Naive thymus-derived CD8-positive, alpha-beta T cell (primary cell): ENCODE results near the gene TMPRSS4. TPM values are rescaled to one million over a fixed set of nuclear protein-coding genes. Genes with fewer than 3 reads are reported as not detected.

ENCODE experiments used
- ATAC-seq, 2 donors: fragments of 150-1000 bp; cut with Tn5 transposase in 1 of 2; sonication (Bioruptor Pico), chemical (Tn5 transposase) in 1 of 2; 1 replicate in 1 of 2; 2 replicates in 1 of 2; pipeline ENCODE4 v1.10.0; 2021; ENCODE audit warnings: mild to moderate bottlenecking in 2 of 2, moderate library complexity in 2 of 2
- POLR2A ChIA-PET: fragments of 350-600 bp; sonication (Branson Sonifier 250); formaldehyde crosslinking; loops from one replicate; lab custom pipeline; 2021; ENCODE audit warnings: antibody characterized with exemption; lab: Charles Lee
- DNase-seq, 10 donors: peaks; one replicate each; pipeline versions ENCODE4 v3.0.0 to v3.0.0-alpha.2; 2020 to 2022
- H3K27ac Mint-ChIP-seq, 10 donors: one replicate each; pipeline ENCODE4 v1.8.0; 2020 to 2022; ENCODE audit warnings: mild to moderate bottlenecking in 10 of 10, mixed read lengths in 10 of 10, moderate library complexity in 4 of 10, inconsistent platforms in 1 of 10
- H3K27me3 Mint-ChIP-seq, 5 donors: one replicate each; pipeline ENCODE4 v1.8.0; 2021 to 2022; ENCODE audit warnings: mixed read lengths in 5 of 5
- H3K36me3 Mint-ChIP-seq, 3 donors: one replicate each; pipeline ENCODE4 v1.8.0; 2020 to 2022; ENCODE audit warnings: mixed read lengths in 3 of 3, mild to moderate bottlenecking in 2 of 3, inconsistent platforms in 1 of 3
- H3K4me1 Mint-ChIP-seq, 4 donors: one replicate each; pipeline ENCODE4 v1.8.0; 2021 to 2022; ENCODE audit warnings: mixed read lengths in 4 of 4
- H3K4me3 Mint-ChIP-seq, 10 donors: one replicate each; pipeline ENCODE4 v1.8.0; 2020 to 2022; ENCODE audit warnings: mild to moderate bottlenecking in 10 of 10, mixed read lengths in 10 of 10, moderate library complexity in 6 of 10, inconsistent platforms in 1 of 10
- H3K9me3 Mint-ChIP-seq, 9 donors: one replicate each; pipeline ENCODE4 v1.8.0; 2020 to 2022; ENCODE audit warnings: mixed read lengths in 9 of 9, mild to moderate bottlenecking in 3 of 9, inconsistent platforms in 1 of 9, moderate library complexity in 1 of 9
- polyA plus RNA-seq, 3 donors: library from polyadenylated mRNA; unstranded; fragments of 300-500 nt; fragmentation: Illumina TruSeq; gene quantifications; one replicate each; pipeline ENCODE4 v1.2.3, GENCODE V29; 2021
- total RNA-seq, 8 experiments: library from RNA in 2 of 8; stranded (reverse) in 2 of 8; gene quantifications; one replicate each; pipeline ENCODE4 v1.2.3 and lab custom pipeline; 2021 to 2026

The TMPRSS4 gene
- total and polyA plus RNA-seq, 5 experiments from 2014 or later = not detected

DNA sequence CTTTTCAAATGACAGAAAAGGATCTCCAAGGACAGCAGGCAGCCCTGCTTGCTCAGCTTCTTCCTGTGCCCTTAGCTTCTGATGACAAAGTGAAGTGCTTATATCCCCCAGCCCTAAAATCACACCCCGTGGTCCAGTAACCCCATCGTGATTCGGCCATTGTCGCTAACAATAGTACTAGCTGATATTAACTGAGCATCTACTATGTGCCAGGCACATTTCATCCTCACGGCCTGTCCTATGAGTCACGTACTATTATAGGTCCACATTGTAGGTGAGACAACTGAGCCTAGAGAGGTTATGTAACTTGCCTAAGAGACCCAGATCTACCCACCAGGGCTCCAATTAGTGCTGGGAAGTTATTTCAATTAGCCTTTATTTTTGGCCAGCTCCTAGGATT is 69.7 kb downstream of the TMPRSS4 start:
- DNase-seq = no peak
- H3K36me3 Mint-ChIP-seq = no peaks in the 10 kb centered on the region
- no peaks in the 10 kb centered on the region for H3K9me3 Mint-ChIP-seq
- peak overlapping the region in 1 of 10 donors; percentile 34 for H3K27ac Mint-ChIP-seq
- POLR2A ChIA-PET = no interaction called here
- H3K27me3 Mint-ChIP-seq = peaks cover 30 to 51% (median 47%) of the 10 kb centered on the region in 5 donors
- no peak for ATAC-seq
- H3K4me1 Mint-ChIP-seq = peaks cover 0 to 4% (median 3%) of the 10 kb centered on the region in 4 donors
- peak overlapping the region; percentile 72 to 88 (median 84) for H3K4me3 Mint-ChIP-seq

GRCh38 chr11:118147502-118147901 is 70.6 kb downstream of the TMPRSS4 start:
- Mint-ChIP-seq H3K4me3 (peak overlapping the region in 1 of 10 donors; percentile 58), H3K4me1 (peaks cover 0 to 4% (median 2%) of the 10 kb centered on the region in 4 donors), H3K36me3 (no peaks in the 10 kb centered on the region), H3K9me3 (no peaks in the 10 kb centered on the region), H3K27me3 (peaks cover 23 to 50% (median 38%) of the 10 kb centered on the region in 5 donors), H3K27ac (peak overlapping the region in 2 of 10 donors; percentile 33 to 45)
- ATAC-seq (no peak), DNase-seq (no peak)
- POLR2A ChIA-PET = no interaction called here

GRCh38 chr11:118148240-118148639 is 71.4 kb downstream of the TMPRSS4 start:
- Mint-ChIP-seq H3K27ac (no peak overlapping the region), H3K36me3 (no peaks in the 10 kb centered on the region), H3K4me1 (peaks cover 2 to 4% (median 2%) of the 10 kb centered on the region in 4 donors), H3K9me3 (no peaks in the 10 kb centered on the region), H3K27me3 (peaks cover 20 to 47% (median 31%) of the 10 kb centered on the region in 5 donors), H3K4me3 (no peak overlapping the region)
- no peak for DNase-seq
- no peak for ATAC-seq
- POLR2A ChIA-PET = no interaction called here

DNA sequence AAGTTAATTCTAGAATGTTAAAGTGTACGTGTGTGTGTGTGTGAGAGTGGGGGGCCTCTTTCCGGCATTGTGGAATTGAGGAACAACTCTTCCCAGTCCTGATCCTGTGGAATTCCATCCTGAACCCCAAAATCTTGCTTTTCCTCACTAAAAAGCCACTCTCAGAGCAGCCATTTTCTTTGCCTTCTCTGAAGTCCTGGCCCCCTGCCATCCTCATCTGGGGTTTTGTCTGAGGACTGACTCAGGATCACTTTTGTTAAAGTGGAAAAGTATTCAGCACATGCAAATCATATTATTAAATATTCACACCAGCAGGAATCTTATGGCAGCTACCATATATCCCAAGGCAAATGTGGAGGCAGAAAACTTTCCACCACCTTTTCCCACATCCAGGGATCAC is 72.0 kb downstream of the TMPRSS4 start:
- Mint-ChIP-seq H3K27me3 (peaks cover 22 to 48% (median 32%) of the 10 kb centered on the region in 5 donors), H3K4me1 (peaks cover 4 to 9% (median 7%) of the 10 kb centered on the region in 4 donors), H3K36me3 (no peaks in the 10 kb centered on the region), H3K4me3 (no peak overlapping the region), H3K27ac (no peak overlapping the region), H3K9me3 (no peaks in the 10 kb centered on the region)
- peak in 1 of 10 donors; percentile 43 for DNase-seq
- POLR2A ChIA-PET = no interaction called here
- ATAC-seq = no peak

DNA sequence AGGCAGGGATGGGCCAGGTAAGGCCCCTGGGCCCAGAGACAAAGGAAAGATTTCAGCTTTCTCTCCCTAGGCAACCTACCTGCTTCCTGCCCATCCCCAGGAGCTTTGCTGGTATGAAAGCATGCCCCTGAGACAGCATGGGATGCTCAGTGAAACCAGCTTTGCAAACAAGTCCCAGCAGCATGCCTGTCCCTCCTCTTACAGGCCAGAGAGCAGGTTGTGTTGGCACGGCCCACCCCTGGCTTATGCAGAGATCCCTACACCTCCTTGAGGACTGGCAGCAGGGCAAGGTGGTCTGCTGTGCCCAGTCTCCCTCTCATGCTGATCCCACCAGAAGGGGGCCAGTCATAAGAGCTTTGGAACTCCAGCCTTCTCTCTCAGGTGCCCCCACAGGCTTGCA is 72.6 kb downstream of the TMPRSS4 start:
- Mint-ChIP-seq H3K27ac (peak overlapping the region in 1 of 10 donors; percentile 24), H3K27me3 (peaks cover 22 to 48% (median 31%) of the 10 kb centered on the region in 5 donors), H3K9me3 (no peaks in the 10 kb centered on the region), H3K36me3 (no peaks in the 10 kb centered on the region), H3K4me1 (peaks cover 6 to 11% (median 9%) of the 10 kb centered on the region in 4 donors), H3K4me3 (no peak overlapping the region)
- ATAC-seq (no peak), DNase-seq (peak in 1 of 10 donors; percentile 58)
- POLR2A ChIA-PET = no interaction called here

DNA sequence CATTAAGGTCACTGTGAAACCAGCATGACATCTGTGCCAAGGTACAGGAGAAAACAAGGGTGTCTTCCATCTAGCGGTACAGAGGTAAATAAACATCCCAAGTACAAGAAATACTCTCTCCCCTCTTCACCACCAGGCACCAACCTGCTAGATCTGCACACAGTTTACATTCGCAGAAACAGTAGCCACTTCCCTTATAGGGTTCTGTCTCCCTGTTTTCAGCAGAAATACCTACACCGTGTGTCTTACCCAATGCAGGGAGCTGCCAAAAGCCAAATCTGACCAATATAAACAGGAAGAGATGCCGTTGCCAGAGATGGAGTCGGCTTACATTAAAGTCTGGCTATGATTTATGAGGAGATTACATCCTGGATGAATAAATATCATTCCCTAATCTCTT is 74.6 kb downstream of the TMPRSS4 start:
- peaks cover 26 to 55% (median 42%) of the 10 kb centered on the region in 5 donors for H3K27me3 Mint-ChIP-seq
- no peak for ATAC-seq
- H3K36me3 Mint-ChIP-seq = no peaks in the 10 kb centered on the region
- H3K27ac Mint-ChIP-seq = no peak overlapping the region
- H3K9me3 Mint-ChIP-seq = no peaks in the 10 kb centered on the region
- DNase-seq = peak in 1 of 10 donors; percentile 4
- H3K4me1 Mint-ChIP-seq = peaks cover 5 to 14% (median 8%) of the 10 kb centered on the region in 4 donors
- POLR2A ChIA-PET = no interaction called here
- H3K4me3 Mint-ChIP-seq = peak overlapping the region in 5 of 10 donors; percentile 11 to 56 (median 27)

GRCh38 chr11:118152020-118152551 is 75.2 kb downstream of the TMPRSS4 start:
- H3K27ac Mint-ChIP-seq = no peak overlapping the region
- H3K27me3 Mint-ChIP-seq = peaks cover 25 to 59% (median 46%) of the 10 kb centered on the region in 5 donors
- H3K36me3 Mint-ChIP-seq = no peaks in the 10 kb centered on the region
- H3K9me3 Mint-ChIP-seq = no peaks in the 10 kb centered on the region
- H3K4me3 Mint-ChIP-seq = peak overlapping the region in 8 of 10 donors; percentile 13 to 79 (median 46)
- ATAC-seq (no peak), DNase-seq (no peak)
- POLR2A ChIA-PET = interaction anchor here (0.7 kb wide), 1 partner anchor 1022 kb away, joined by 6 read pairs; no protein-coding TSS in a partner anchor
- H3K4me1 Mint-ChIP-seq = peaks cover 9 to 20% (median 14%) of the 10 kb centered on the region in 4 donors

DNA sequence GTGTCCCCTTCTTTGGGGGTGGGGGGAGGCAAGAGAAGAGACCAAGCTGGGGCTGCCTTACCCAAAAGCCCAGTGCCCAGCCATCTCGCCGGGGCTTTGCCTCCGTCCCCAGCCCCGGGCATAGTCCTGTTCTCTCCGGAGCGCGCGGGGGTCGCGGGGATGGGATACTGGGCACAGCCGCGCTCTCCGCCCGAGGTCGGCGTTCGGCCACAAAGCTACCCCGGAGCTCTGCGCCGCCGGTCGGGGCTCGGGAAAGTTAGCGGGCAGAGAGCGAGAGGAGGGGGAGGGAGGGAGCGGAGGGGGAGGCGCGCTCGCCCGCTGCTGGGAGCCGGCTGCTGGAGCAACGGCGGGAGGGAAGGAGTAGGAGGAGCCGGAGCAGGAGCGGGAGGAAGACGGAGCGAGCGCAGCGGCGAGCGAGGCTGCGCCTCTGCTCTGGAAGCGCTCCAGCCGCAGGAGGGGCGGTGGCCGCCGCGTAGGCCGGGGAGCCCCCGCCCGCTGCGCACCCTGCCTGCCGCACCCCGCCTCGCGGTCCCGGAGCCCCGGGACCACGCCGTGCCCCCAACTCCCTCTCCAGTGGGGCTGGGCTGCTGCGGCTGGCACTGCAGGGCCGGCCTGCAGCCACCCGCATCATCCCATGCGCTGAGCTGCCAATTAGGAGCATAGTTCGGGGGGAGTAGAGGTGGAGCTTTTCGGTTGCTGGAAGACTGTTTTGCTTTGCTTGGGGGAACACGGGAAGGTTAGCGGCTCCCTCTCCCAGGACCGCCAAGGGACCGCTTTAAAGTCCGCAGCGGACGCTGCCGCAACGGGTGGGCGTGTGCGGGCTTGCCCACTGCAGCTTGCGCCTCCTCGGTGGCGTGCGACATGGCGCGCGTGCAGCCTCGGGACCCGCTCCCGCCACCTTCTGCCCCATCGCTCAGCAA is 75.9 kb downstream of the TMPRSS4 start, which contains the start of gene SCN4B:
TSS of gene SCN4B (minus strand) at position 272 of the 920 bp plus-strand sequence. CDS start at position 122, 150 bp downstream.
- Mint-ChIP-seq H3K4me3 (peak within 1 kb of the TSS; percentile 42 to 83 (median 68)), H3K4me1 (peaks cover 11 to 23% (median 17%) of the 10 kb centered on the region in 4 donors), H3K27me3 (peaks cover 31 to 62% (median 45%) of the 10 kb centered on the region in 5 donors), H3K9me3 (no peaks in the 10 kb centered on the region), H3K27ac (no peak within 1 kb of the TSS), H3K36me3 (no peaks in the 10 kb centered on the region)
- POLR2A ChIA-PET = interaction anchor here (0.7 kb wide), 1 partner anchor 1021 kb away, joined by 6 read pairs; no protein-coding TSS in a partner anchor
- DNase-seq (peak in 5 of 10 donors; percentile 12 to 50 (median 19)), ATAC-seq (peak; percentile 62 to 81)

DNA sequence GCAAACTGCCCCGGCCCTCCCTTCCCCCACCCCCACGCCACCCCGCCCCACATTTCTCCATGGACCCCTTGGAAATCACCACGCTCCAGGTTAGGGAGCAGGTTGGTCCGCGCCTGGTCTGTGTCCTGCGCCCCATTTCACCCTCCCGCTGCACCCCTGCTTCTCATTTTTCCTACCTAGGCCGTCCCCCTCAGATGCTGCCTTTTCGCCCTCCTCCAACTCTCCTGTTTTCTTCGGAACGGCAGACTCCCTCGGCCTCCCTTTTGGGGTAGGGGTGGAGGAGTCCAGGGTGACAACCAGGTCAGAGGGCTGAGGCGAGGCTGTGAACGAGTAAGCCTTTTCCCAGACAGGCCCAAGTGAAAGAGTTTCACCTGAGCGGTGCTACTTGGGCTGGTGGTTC is 76.6 kb downstream of the TMPRSS4 start:
- ATAC-seq = no peak
- peak overlapping the region; percentile 30 to 83 (median 68) for H3K4me3 Mint-ChIP-seq
- POLR2A ChIA-PET = no interaction called here

DNA sequence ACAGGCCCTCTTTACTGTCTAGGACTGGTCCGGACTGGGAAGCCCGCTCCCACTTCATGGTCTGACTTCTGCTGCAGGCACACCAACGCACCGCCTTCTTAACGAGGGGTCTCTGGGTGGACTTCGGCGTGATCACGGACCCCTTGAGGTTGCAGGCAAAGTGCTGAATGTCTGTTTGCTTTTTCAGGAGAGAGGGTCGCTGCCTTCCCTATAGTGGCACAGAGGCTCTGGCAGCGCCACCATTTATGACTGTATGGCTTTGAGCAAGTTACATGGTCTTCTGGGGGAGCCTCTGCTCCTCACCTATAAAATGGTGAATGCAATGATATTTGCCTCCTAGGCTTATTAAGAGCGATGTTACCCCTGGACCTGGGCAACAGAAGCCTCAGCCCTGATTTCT is 77.1 kb downstream of the TMPRSS4 start:
- Mint-ChIP-seq H3K27ac (no peak overlapping the region), H3K9me3 (no peaks in the 10 kb centered on the region), H3K36me3 (no peaks in the 10 kb centered on the region), H3K4me1 (peaks cover 12 to 25% (median 17%) of the 10 kb centered on the region in 4 donors), H3K27me3 (peaks cover 32 to 70% (median 48%) of the 10 kb centered on the region in 5 donors), H3K4me3 (peak overlapping the region; percentile 30 to 83 (median 68))
- no peak for ATAC-seq
- peak in 1 of 10 donors; percentile 40 for DNase-seq
- POLR2A ChIA-PET = no interaction called here

More for the DNA sequence above, 76.6 kb downstream of the TMPRSS4 start:
- Mint-ChIP-seq H3K27ac (no peak overlapping the region), H3K36me3 (no peaks in the 10 kb centered on the region), H3K27me3 (peaks cover 32 to 68% (median 49%) of the 10 kb centered on the region in 5 donors), H3K9me3 (no peaks in the 10 kb centered on the region), H3K4me1 (peaks cover 12 to 25% (median 17%) of the 10 kb centered on the region in 4 donors)
- peak in 1 of 10 donors; percentile 45 for DNase-seq

DNA sequence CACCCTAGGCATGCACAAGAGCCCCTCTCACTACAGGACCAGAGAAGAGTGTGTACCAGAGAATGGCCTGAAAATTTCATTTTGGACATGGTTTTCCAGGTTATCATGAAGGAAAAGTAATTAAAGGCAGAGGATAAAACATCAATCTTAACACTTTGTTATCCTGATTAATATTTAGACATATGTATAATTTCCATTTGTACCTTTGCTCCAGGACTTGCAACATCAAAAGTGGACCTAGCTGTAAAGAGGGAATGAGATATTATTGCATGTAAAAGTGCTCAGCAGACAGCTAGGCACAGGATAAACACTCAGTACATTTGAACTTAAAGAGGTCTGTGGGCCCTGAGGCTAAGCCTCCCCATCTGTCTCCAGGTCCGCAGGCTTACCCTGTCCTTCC is 77.8 kb downstream of the TMPRSS4 start:
- ATAC-seq = no peak
- DNase-seq = no peak
- peak overlapping the region in 3 of 10 donors; percentile 14 to 79 (median 65) for H3K4me3 Mint-ChIP-seq
- H3K4me1 Mint-ChIP-seq = peaks cover 12 to 25% (median 17%) of the 10 kb centered on the region in 4 donors
- H3K27me3 Mint-ChIP-seq = peaks cover 36 to 74% (median 53%) of the 10 kb centered on the region in 5 donors
- H3K27ac Mint-ChIP-seq = no peak overlapping the region
- H3K9me3 Mint-ChIP-seq = no peaks in the 10 kb centered on the region
- POLR2A ChIA-PET = no interaction called here
- H3K36me3 Mint-ChIP-seq = no peaks in the 10 kb centered on the region

- H3K27me3 Mint-ChIP-seq = peaks cover 34 to 73% (median 53%) of the 10 kb centered on the region in 5 donors
- POLR2A ChIA-PET = interaction anchor here (0.9 kb wide), 1 partner anchor 17 kb away, joined by 3 read pairs; no protein-coding TSS in a partner anchor
- H3K4me3 Mint-ChIP-seq = peak overlapping the region in 1 of 10 donors; percentile 41
These were observed 79.1 kb downstream of the TMPRSS4 start for GRCh38 chr11:118155776-118156530.

More at GRCh38 chr11:118155776-118156530, 79.1 kb downstream of the TMPRSS4 start:
- Mint-ChIP-seq H3K36me3 (no peaks in the 10 kb centered on the region), H3K27ac (no peak overlapping the region), H3K4me1 (peaks cover 12 to 25% (median 17%) of the 10 kb centered on the region in 4 donors), H3K9me3 (no peaks in the 10 kb centered on the region)
- no peak for ATAC-seq
- DNase-seq = no peak
